HG02943 (cell line): ENCODE data around the gene PLCB1.

Experiments
- ATAC-seq: cut with Tn5 transposase; IDR thresholded peaks from one replicate; pipeline ENCODE4 v1.9.1; 2021; ENCODE audit warnings: mild to moderate bottlenecking, low read depth, moderate library complexity; ENCODE audit not compliant: unreplicated experiment

The PLCB1 gene

DNA sequence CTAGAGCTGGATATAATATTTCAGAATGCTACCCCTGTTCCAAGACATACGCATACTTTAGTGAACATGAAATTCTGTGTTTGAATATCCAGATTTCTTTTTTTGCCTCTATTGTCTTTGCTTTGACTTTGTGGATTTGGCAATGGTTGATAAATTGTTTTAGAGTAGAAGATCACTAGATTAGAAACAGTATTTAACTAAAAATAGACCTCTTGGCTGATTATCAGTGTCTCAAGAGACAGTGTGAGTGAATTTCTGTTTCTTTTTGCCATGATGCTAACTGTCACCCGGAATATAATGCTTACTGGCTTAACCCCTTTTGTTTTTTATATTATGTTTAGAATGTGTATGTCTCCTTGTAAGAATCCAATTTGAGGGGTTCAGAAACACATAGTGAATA lies 102.5 kb downstream of the PLCB1 start:
- no peak for ATAC-seq

DNA sequence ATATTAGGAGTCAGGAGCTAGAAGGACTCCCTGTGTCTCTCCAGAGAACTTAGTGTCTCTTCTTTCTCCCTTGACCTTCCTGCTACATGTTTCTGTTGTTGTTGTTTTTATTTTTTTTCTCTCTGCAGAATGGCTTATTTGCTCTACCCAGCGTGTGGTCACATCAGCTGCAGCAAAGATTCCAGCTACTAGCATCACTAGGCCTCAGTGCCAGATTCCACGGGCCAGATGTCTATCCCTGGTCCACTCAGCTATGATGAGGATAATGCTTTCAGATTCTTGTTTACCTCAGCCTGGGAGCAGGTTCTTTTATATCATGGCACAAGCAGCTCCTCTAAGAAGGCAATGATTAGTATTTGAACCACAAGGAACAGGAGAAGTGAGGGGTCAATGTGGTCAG lies 110.0 kb downstream of the PLCB1 start:
- no peak for ATAC-seq

DNA sequence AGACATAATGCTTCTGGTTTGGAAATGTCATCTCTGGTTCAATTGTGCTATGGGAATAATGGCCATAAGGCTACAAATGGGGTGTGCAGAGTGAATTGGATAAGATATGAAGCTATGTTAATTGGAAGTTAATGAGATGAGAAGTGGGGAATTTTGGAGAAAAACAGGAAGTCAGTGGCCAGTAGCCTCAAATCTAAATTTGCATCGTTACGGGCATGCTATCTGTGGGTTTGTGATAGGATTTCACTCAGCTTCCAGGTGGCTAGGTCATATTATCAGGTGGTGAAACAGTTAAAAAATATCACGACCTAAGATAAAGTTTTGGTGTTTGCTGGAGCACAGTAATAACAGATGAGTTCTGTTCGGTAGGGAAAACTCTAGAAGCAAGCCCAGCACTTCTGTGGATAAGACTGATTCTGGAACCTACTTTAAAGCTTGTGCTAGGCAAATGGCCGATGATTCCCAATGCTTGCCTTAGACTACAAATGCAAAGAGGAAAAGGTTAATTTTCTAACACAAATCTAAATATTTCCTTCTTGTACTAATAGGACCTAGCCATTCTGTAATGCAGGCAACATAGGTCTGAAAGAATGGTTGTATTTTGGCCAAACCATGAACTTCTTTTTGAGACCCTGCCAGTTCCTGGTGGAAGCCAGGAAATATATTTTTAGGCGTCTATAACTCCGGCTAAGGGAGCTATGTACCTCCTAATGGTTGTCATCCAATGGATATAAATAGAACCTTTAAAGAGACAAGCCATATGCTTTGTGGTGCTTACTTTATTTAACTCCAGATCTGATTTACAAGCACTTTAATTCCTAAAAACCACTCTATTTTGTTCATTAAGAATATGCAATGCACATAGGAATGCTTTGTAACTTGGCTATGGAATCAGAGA lies 111.0 kb downstream of the PLCB1 start:
- no peak for ATAC-seq

DNA sequence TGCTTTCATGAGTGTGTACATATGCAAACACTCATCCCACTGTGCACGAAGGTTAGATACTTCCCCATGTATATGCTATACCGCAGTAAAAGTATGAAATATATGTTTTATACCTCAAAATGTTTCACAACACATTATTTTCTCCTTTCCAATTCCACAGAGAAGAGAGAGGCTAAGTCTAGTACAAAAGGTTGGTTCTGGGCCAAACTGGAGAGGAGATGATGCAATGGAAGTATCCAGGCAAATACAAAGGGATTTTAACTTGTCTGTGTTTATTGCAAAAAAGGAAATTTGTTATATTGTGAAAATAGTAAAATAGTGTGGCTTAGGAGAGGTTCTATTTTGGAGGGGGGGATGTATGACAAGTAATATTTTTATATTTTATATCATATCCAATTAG lies 112.6 kb downstream of the PLCB1 start:
- no peak for ATAC-seq

DNA sequence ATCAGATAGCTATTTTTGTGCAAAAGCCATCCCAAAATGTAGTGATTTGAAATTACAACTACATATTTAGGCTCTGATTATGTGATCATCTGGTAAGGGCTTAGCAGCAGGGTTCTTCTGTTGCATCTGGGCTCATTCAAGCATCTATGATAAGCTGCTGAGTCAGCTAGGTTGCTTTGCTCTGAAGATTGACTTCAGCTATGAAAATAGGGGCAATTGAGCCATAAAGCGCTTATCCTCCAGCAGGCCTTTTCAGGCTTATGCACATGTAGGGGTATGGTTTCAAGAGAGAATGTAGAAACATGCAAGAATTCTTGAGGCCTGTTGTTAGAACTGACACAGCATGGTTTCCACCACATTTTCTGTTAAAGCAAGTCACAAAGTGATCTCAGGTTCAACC lies 114.1 kb downstream of the PLCB1 start:
- no peak for ATAC-seq

- ATAC-seq, result no peak
Measured at GRCh38 chr20:8246716-8247115, 114.7 kb downstream of the PLCB1 start.

GRCh38 chr20:8248051-8248450 lies 116.0 kb downstream of the PLCB1 start:
- no peak for ATAC-seq

GRCh38 chr20:8249634-8250033 lies 117.6 kb downstream of the PLCB1 start:
- no peak for ATAC-seq

GRCh38 chr20:8250539-8251200 lies 118.6 kb downstream of the PLCB1 start:
- ATAC-seq, result no peak

- no peak for ATAC-seq
Measured at GRCh38 chr20:8251201-8251575, 119.1 kb downstream of the PLCB1 start.

- ATAC-seq, result no peak
Measured at GRCh38 chr20:8254911-8255582, 123.0 kb downstream of the PLCB1 start.

DNA sequence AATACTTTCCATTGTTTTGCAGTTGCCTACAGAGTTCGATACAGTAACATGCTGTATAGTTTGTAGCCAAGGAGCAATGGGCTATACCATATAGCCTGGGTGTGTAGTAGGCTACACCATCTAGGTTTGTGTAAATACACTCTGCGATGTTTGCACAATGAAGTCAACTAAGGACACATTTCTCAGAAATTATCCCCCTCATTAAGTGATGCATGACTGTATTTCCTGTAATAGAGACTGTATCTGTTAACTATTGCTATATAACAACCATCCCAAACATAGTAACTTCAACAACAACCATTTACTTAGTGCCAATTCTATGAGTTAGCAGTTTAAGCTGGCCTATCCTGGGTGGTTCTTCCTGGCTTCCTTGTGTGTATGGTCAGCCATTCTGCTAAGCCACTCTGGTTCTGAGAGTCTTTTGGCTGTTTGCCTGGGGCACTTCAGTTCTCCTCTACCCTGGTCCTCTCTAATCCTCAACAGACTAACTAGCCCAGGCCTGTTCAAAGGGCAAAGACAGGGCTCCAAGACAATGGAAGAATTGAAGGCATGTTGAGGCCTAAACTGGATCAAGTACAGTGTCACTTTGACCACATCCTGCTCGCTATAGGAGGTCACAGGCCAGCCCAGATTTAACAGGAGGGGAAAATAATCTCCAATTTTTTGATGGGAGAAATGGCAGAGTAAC lies 124.0 kb downstream of the PLCB1 start:
- no peak for ATAC-seq

GRCh38 chr20:8260837-8261251 lies 128.8 kb downstream of the PLCB1 start:
- no peak for ATAC-seq

GRCh38 chr20:8262721-8263120 lies 130.7 kb downstream of the PLCB1 start:
- ATAC-seq, result no peak

GRCh38 chr20:8265588-8265987 lies 133.5 kb downstream of the PLCB1 start:
- no peak for ATAC-seq

DNA sequence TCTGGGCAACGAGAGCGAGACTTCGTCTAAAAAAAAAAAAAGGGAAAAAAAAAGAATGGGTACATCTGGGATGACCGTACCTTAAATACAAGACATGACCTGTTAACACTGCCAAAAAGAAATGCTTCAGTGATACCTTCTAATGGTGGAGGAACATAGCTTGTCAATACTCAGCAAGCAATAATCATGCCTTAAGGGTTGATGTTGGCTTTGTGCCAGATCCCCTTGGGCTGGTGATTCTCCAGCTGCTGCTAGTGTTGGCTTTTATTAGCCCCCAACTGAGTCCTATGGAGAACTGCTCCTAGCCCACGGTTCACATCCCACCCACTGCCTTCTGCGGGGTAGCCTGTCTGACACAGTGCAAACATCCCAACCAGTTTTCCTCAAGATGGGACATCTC lies 134.9 kb downstream of the PLCB1 start:
- no peak for ATAC-seq

DNA sequence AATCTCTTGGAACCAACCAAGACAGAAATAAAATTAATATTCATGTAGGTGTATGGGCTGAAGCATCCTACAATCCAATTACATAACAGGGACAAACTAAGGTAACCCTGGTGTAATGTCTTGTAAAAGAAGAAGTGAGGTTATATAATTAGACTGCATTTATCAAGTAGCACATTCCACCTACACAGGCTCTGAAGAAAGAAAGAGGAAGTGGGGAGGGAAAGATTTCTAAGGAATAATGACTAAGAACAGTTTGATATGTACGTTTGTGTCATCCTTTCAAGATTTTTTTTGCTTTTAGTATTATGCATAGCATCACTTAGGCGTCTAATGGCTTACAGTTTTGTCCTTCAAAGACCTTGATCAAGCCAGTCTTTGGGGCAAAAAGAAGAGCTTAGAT lies 139.7 kb downstream of the PLCB1 start:
- ATAC-seq, result no peak

- no peak for ATAC-seq
Measured at GRCh38 chr20:8272766-8273165, 140.7 kb downstream of the PLCB1 start.

DNA sequence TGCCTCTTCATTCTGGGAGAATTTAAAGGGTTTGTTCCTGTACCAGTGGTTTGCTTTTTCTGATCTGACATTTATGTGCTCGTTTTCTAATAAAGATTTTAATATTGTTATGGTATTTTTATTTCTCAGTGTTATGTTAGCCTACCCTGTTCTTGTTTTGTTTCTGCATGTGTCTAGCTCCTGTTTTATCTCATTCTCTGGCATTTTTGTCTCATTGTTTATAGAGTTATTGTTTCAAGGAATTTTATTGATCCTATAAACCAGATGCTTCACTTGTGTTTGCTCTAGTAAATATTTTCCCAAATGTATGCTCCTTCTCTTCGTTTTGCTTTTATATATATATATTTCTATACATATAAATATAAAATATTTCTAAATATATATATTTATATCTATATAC lies 152.8 kb downstream of the PLCB1 start:
- ATAC-seq, result no peak

DNA sequence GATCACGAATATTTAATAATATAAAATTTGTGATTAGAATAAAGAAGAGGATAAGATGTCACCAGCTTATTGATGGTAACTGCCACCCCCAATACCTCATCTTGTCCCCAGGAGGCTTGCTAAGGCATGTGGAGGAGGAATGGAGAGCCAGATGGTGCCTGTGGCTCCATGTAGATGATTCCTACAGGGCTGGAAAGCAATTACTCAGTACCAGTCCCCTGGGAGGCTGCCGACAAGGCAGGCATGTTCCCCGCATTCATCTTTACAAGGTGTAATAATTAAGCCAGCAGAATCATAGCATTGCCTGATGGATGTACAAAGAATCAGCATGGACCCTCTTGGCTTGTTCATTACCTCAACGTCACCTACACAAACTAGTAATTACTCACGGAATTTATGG lies 155.3 kb downstream of the PLCB1 start:
- ATAC-seq, result no peak

GRCh38 chr20:8291200-8291599 lies 159.1 kb downstream of the PLCB1 start:
- no peak for ATAC-seq
